ENCODE measurements around the gene HOXB9. TPM values are rescaled to one million over a fixed set of nuclear protein-coding genes. Genes with fewer than 3 reads are reported as not detected.
A peak's percentile ranks its signal among the peaks of the same experiment; 100 is the strongest.

The HOXB9 gene
- total RNA-seq, 1 donor: not detected

DNA sequence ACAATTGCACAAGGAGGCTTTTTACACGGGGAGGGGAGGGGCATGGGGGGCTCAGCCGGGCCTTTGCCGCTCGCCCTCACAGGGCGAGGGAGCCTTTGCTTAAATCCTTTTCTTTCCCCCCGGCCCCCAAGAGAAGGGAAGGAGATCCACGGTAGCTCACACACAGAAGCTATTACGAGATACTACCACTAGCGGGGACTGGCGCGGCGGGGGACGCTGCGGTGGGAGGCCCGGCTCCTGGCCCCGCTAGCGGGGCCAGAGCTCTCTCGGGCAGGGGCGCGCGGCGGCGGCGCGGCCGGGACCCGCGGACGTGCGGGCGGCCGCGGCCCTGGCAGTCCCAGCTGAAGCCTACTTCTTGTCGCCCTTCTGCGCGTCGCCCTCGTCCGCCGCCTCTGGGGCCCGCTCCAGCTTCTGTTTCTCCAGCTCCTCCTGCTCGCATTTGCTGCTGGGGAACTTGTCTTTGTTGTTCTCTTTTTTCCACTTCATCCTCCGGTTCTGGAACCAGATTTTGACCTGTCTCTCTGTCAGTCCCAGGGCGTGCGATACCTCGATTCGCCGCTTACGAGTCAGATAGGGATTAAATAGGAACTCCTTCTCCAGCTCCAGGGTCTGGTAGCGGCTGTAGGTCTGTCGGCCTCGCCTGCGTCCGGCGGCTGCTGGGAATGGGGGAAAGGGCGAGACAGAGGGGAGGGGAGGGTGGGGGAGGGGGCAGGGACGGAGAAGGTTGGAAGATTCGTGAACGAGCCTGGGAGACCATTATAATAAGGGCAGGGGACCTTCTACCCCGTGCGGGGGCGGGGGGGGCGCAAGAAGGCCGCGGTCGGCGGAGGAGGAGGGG is 13.1 kb downstream of the HOXB9 start:
- TF ChIP-seq, protein P1, sequence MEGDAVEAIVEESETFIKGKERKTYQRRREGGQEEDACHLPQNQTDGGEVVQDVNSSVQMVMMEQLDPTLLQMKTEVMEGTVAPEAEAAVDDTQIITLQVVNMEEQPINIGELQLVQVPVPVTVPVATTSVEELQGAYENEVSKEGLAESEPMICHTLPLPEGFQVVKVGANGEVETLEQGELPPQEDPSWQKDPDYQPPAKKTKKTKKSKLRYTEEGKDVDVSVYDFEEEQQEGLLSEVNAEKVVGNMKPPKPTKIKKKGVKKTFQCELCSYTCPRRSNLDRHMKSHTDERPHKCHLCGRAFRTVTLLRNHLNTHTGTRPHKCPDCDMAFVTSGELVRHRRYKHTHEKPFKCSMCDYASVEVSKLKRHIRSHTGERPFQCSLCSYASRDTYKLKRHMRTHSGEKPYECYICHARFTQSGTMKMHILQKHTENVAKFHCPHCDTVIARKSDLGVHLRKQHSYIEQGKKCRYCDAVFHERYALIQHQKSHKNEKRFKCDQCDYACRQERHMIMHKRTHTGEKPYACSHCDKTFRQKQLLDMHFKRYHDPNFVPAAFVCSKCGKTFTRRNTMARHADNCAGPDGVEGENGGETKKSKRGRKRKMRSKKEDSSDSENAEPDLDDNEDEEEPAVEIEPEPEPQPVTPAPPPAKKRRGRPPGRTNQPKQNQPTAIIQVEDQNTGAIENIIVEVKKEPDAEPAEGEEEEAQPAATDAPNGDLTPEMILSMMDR (IDR thresholded peaks at IDR 0.05; ENCODE audit: insufficient read depth, low read length): peak; percentile 38
- no peak for DNase-seq (ENCODE audit: low read depth)
- peak overlapping the region; percentile 35 for H3K4me3 ChIP-seq (ENCODE audit: low read depth, low read length)

DNA sequence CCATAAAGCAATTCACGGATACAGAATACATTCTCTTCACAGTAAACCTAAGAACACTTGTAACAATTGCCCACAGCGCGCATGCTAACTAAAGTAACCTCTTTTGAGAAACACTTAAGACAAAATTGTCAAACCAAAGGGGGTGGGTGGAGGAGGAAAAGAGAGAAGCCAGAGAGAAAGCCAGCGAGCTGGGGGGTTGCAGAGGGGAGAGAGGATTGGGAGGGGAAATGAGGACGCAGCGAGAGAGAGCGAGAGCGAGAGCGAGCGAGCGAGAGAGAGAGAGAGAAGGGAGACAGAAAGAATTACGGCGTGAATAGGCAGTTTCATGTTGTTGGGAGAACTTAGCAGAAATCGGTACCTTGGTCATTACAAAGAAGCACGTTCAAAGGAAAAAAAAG is 13.7 kb downstream of the HOXB9 start:
- H3K4me3 ChIP-seq (ENCODE audit: low read depth, low read length): no peak overlapping the region
- no peak for DNase-seq (ENCODE audit: low read depth)
- TF ChIP-seq, protein P1 (IDR thresholded peaks at IDR 0.05; ENCODE audit: insufficient read depth, low read length): no peak

DNA sequence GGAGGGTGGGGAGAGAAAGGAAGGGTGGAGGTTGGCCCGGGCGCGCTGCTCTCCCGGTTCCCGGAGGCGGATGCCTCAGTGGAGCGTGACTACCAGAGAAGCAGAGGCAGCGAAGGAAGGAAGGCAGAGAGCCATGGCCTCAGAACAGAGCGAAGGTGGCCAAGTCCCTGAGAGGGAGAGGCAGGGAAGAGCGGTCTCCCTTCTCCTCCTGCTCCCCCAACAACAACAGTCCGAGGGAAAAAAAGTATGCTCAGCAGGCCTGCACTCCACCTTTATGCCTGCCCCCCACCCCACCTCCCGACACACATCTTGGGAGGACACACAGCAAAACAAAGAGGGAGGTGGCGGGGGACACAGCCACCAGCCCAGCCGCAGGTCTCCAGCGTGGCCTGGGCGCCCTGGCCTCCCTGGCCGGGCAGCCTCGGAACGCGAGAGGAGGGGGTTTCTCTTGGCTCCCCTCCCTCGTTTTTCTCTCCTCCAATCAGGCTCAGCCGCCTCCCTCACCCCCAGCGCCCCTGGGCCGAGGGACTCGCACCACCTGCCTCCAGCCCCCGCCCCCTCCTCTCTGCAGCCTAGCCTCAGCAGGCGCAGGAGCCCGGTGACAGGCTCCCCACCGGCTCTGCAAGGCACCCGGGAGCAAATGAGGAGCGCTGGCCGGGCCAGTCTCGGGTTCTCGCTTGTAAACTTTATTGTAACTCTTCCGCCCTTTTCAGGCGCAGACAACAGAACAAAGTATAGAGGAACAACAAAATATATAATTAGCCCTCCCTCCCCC is 14.3 kb downstream of the HOXB9 start:
- H3K4me3 ChIP-seq (ENCODE audit: low read depth, low read length): no peak overlapping the region
- no peak for DNase-seq (ENCODE audit: low read depth)

DNA sequence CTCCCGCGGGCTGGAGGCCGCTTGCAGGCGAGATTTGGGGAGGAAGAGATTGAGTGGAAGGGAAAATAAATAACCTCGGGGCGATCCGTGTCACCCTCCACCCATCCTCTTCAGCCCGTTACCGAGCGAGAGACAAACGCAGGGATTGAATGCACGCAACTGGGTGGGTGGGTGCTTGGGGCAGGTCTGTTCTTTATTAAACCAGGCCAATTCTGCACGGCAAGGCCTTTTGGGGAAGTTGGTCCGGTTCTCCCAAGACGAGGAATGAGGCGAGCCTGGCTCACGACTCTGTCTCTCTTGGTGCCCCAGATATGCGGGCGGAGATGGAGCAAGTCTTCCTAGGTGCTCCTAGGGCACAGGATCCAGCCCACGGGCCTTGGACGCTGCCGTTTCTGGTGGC is 14.9 kb downstream of the HOXB9 start:
- H3K4me3 ChIP-seq (ENCODE audit: low read depth, low read length): peak overlapping the region; percentile 55
- DNase-seq (ENCODE audit: low read depth): no peak
- TF ChIP-seq, protein P1 (IDR thresholded peaks at IDR 0.05; ENCODE audit: insufficient read depth, low read length): no peak

More for the DNA sequence above, 14.3 kb downstream of the HOXB9 start:
- TF ChIP-seq, protein P1 (IDR thresholded peaks at IDR 0.05; ENCODE audit: insufficient read depth, low read length): no peak

DNA sequence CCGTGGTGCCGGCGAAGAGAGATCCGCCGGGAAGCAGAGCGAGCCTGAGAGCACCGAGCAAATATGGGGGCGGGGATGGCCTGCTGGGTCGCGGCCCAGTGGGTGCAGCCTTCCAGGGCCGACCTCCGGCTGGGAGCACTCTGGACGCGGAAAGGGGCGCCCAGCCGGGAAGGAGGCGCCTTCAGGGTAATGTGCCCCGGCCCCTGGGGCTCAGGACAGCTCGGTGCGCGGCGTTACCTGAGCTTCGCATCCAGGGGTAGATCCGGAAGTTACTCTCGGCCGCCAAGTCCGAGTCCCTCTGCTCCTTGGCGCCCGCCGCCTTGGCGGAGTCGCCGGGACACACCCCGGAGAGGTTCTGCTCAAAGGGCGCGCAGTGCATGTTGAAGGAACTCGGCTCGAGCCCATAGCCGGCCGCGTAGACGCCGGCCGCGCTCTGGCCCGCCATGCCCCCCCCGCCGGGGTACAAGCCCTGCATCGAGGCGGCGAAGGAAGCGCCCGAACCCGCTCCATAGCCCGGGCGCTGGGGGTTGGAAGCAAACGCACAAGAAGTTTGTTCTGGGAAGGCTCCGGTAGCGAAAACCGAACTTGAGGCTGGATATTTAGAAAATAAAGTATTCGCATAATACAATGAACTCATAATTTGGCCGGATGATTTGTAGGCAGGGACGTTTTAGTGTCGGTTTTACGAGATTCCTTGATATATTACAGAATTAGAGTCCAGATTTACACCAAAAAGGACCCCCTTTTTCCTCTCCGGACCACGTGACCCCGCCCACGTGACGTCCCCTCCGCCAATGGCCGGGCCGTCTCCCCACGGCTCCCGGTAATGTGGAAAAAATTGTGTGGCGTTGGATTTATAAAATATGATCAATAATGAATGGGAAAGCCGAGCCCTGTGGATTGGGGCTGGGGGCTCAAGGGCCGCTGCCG is 15.6 kb downstream of the HOXB9 start, which contains the start of gene HOXB7:
Gene HOXB7 (minus strand): TSS at position 736 of the 930 bp plus-strand sequence. CDS start 99 bp downstream, at position 637.
- H3K4me3 ChIP-seq (ENCODE audit: low read depth, low read length): peak within 1 kb of the TSS; percentile 55
- TF ChIP-seq, protein P1 (IDR thresholded peaks at IDR 0.05; ENCODE audit: insufficient read depth, low read length): no peak
- peak; percentile 48 for DNase-seq (ENCODE audit: low read depth)

DNA sequence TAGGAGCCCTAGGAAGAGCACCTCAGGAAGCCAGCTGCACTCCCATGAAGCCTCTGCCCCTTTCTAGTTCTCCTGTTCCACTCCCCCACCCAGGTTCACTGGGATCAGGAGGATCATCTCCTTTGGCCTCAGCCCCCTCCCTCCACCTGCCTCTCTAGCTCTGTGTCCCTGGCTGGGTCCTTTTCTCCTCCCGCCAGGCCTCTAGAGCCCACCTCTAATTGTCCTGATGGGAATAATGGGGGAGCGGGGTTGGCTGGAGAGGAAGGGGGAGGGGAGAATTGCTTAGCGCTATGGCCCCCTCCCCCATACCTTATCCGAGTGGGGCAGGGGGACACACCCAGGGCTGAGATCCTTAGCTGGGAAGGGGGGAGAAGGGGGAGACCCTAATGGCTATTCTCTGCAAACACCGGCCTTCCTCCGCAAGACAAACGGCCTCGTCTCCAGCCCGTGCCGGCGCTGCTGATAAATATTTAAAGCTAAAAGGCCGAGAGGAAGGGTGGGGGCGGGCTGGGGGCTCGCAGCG is 16.3 kb downstream of the HOXB9 start:
- TF ChIP-seq, protein P1 (IDR thresholded peaks at IDR 0.05; ENCODE audit: insufficient read depth, low read length): no peak
- DNase-seq (ENCODE audit: low read depth): no peak
- H3K4me3 ChIP-seq (ENCODE audit: low read depth, low read length): peak overlapping the region; percentile 55

Measured in fibroblast of the aortic adventitia (primary cell).